ENCODE measurements around the gene PKDCC.

PKDCC gene

DNA sequence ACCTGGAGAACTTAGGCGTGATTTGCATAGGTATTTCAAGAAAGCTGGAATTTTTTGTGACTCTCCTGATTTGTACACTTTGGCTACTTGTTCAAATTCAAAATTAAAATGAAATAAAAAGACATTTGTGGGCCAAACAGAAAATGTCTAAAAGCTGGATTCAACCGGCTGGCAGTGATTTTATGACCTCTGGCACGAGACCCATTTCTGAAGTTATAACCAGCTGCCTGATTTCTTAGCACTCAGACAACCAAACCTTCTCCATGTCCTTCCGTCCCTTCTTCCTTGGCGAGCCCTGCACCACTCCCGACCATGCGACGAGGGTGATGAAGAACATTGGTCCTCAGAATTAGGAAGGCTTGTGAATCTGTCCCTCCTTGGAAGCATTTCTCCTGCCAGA, 19.7 kb downstream of the PKDCC start:
- TF ChIP-seq NFIC (IDR thresholded peaks at IDR 0.05): no peak
- TF ChIP-seq RAD21 (IDR thresholded peaks at IDR 0.05; ENCODE audit: low read depth): no peak
- no peak for TF ChIP-seq EGR1 (IDR thresholded peaks at IDR 0.05)

GRCh38 chr2:42068571-42069178, 20.9 kb downstream of the PKDCC start:
- no peak for TF ChIP-seq EGR1 (IDR thresholded peaks at IDR 0.05)
- TF ChIP-seq ZBTB7A (IDR thresholded peaks at IDR 0.05; ENCODE audit: low read depth): no peak
- TF ChIP-seq MAX (IDR thresholded peaks at IDR 0.05): no peak
- no peak for TF ChIP-seq REST (IDR thresholded peaks at IDR 0.05; ENCODE audit: low read depth)
- no peak for TF ChIP-seq YY1 (IDR thresholded peaks at IDR 0.05; ENCODE audit: low read depth)
- TF ChIP-seq TEAD4 (IDR thresholded peaks at IDR 0.05): no peak
- no peak for TF ChIP-seq USF1 (IDR thresholded peaks at IDR 0.05)
- TF ChIP-seq CEBPB (IDR thresholded peaks at IDR 0.05): no peak
- TF ChIP-seq NFIC (IDR thresholded peaks at IDR 0.05): no peak
- no peak for TF ChIP-seq FOXM1 (IDR thresholded peaks at IDR 0.05; ENCODE audit: borderline replicate concordance, low read depth)
- no peak for TF ChIP-seq RAD21 (IDR thresholded peaks at IDR 0.05; ENCODE audit: low read depth)
- TF ChIP-seq CREB1 (IDR thresholded peaks at IDR 0.05; ENCODE audit: low read depth): no peak
- no peak for TF ChIP-seq EP300 (IDR thresholded peaks at IDR 0.05; ENCODE audit: borderline replicate concordance)
- TF ChIP-seq TCF12 (IDR thresholded peaks at IDR 0.05; ENCODE audit: low read depth): no peak
- TF ChIP-seq TAF1 (IDR thresholded peaks at IDR 0.05; ENCODE audit: low read depth): no peak

- TF ChIP-seq TCF12 (IDR thresholded peaks at IDR 0.05; ENCODE audit: low read depth): no peak
Observed at GRCh38 chr2:42069568-42069967, 21.7 kb downstream of the PKDCC start.

DNA sequence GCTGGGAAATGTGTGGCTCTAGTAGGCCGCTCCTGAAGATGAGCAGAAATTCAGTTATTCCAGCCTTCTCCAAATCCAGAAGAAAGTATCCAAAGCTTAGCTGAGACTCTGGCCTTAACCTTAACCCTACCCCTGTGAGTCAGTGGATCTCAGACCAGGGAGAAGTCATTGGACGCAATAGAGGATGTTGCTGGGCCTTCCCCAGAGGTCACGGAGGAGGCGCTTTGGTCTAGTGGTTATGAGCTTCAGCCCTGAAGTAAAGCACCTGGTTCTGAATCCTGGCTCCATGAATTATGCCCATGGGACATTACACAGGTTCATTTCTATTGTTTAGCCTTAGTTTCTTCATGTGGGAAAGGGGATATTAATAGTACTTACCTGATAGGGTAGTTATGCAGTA, 24.0 kb downstream of the PKDCC start:
- no peak for TF ChIP-seq FOXM1 (IDR thresholded peaks at IDR 0.05; ENCODE audit: borderline replicate concordance, low read depth)
- no peak for TF ChIP-seq EGR1 (IDR thresholded peaks at IDR 0.05)
- TF ChIP-seq MAX (IDR thresholded peaks at IDR 0.05): no peak
- TF ChIP-seq USF1 (IDR thresholded peaks at IDR 0.05): no peak
- TF ChIP-seq TAF1 (IDR thresholded peaks at IDR 0.05; ENCODE audit: low read depth): no peak
- no peak for TF ChIP-seq CEBPB (IDR thresholded peaks at IDR 0.05)
- no peak for TF ChIP-seq CREB1 (IDR thresholded peaks at IDR 0.05; ENCODE audit: low read depth)
- TF ChIP-seq EP300 (IDR thresholded peaks at IDR 0.05; ENCODE audit: borderline replicate concordance): no peak
- no peak for TF ChIP-seq TEAD4 (IDR thresholded peaks at IDR 0.05)
- no peak for TF ChIP-seq REST (IDR thresholded peaks at IDR 0.05; ENCODE audit: low read depth)
- TF ChIP-seq NFIC (IDR thresholded peaks at IDR 0.05): no peak

GRCh38 chr2:42072349-42073118, 24.7 kb downstream of the PKDCC start:
- TF ChIP-seq RAD21 (IDR thresholded peaks at IDR 0.05; ENCODE audit: low read depth) (no peak), CREB1 (IDR thresholded peaks at IDR 0.05; ENCODE audit: low read depth) (no peak), YY1 (IDR thresholded peaks at IDR 0.05; ENCODE audit: low read depth) (no peak), REST (IDR thresholded peaks at IDR 0.05; ENCODE audit: low read depth) (no peak), TCF12 (IDR thresholded peaks at IDR 0.05; ENCODE audit: low read depth) (no peak), EP300 (IDR thresholded peaks at IDR 0.05; ENCODE audit: borderline replicate concordance) (no peak), TEAD4 (IDR thresholded peaks at IDR 0.05) (no peak), CEBPB (IDR thresholded peaks at IDR 0.05) (no peak), NFIC (IDR thresholded peaks at IDR 0.05) (no peak), USF1 (IDR thresholded peaks at IDR 0.05) (no peak), FOXM1 (IDR thresholded peaks at IDR 0.05; ENCODE audit: borderline replicate concordance, low read depth) (no peak), EGR1 (IDR thresholded peaks at IDR 0.05) (no peak), ZBTB7A (IDR thresholded peaks at IDR 0.05; ENCODE audit: low read depth) (no peak)

All from Ishikawa (cell line).